ENCODE measurements around the gene REEP6.

DNA sequence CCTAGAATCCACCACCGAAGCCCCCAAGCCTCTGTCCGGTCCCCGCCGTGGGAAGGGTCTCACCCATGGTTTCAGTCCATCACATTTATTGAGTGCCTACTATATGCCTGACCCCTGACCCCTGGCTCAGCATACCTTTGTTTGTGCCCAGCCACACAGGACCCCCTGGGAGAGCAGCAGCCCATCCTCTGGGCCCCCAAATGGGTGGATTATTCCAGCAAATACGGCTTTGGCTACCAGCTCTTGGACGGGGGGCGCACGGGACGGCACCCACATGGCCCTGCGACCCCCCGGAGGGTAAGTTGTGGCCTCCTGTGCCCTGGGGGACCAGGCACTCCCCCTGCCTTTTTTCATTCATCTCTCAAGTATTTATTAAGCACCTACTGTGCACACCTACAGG lies 40.6 kb downstream of the REEP6 start:
- TF ChIP-seq MAX (IDR thresholded peaks at IDR 0.05; ENCODE audit: insufficient read depth, insufficient read length) (no peak), POLR2AphosphoS5 (IDR thresholded peaks at IDR 0.05; ENCODE audit: insufficient read depth, low read depth, low read length) (no peak), CTCF (IDR thresholded peaks at IDR 0.05; ENCODE audit: extremely low read depth in 1 of 2, insufficient read depth in 1 of 2, low read depth in 1 of 2, low read length in 2 of 2) (no peak)
